SH-SY5Y (cell line): ENCODE measurements around the gene C4BPB.

ENCODE experiments used
- GATA2 ChIP-seq: IDR thresholded peaks from 2 replicates; pipeline ENCODE4 v1.6.1; 2011; ENCODE audit warnings: mild to moderate bottlenecking, low read depth, low read length
- GATA3 ChIP-seq: IDR thresholded peaks from 2 replicates; pipeline ENCODE4 v1.6.1; 2011; ENCODE audit warnings: low read depth, mild to moderate bottlenecking, low read length, moderate library complexity

DNA sequence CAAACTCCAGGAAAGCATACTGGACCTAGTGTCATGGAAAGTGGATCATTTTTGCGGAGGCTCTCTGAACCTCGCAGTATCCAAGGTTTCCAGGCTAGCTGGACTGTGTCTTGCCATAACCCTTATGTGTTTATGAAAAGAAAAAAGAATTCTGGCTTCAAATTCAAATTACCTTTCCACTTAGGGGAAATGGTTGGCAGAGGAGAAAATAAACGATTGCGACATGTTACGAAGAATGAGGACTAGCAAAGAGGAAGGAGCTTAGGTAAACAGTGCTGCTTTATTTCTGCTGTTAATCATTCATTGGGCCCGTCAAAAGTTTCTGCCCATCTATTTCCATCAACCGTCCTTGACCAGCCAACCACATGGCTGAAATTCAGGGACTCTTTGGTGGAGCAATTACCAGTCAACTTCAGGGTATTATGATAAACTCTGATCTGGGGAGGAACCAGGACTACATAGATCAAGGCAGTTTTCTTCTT is 15.3 kb downstream of the C4BPB start, which contains the start of gene C4BPA:
- no peak for TF ChIP-seq GATA2
- TF ChIP-seq GATA3: no peak
